Anterior cingulate cortex (tissue), 58 donors: ENCODE results near the gene DPP6.

Experiments used
- DNase-seq, 58 donors: peaks; one replicate each; lab custom pipeline; 2025; lab: John Stamatoyannopoulos, UW

The DPP6 gene

GRCh38 chr7:154387252-154387651 is 335.1 kb downstream of the DPP6 start:
- DNase-seq: no peak

- no peak for DNase-seq
Observed at GRCh38 chr7:154388412-154388811, 336.2 kb downstream of the DPP6 start.

- DNase-seq: no peak
Observed at GRCh38 chr7:154388999-154389398, 336.8 kb downstream of the DPP6 start.

- peak in 14 of 58 donors; percentile 9 to 55 (median 29) for DNase-seq
Observed at GRCh38 chr7:154390961-154391360, 338.8 kb downstream of the DPP6 start.

GRCh38 chr7:154394804-154395203 is 342.6 kb downstream of the DPP6 start:
- no peak for DNase-seq

GRCh38 chr7:154406312-154406711 is 354.1 kb downstream of the DPP6 start:
- no peak for DNase-seq

GRCh38 chr7:154409703-154410311 is 357.6 kb downstream of the DPP6 start:
- peak in 2 of 58 donors; percentile 10 to 23 for DNase-seq

GRCh38 chr7:154412105-154412504 is 359.9 kb downstream of the DPP6 start:
- no peak for DNase-seq

GRCh38 chr7:154415709-154416399 is 363.7 kb downstream of the DPP6 start:
- peak in 1 of 58 donors; percentile 19 for DNase-seq

- no peak for DNase-seq
Observed at GRCh38 chr7:154416714-154417113, 364.5 kb downstream of the DPP6 start.

GRCh38 chr7:154419344-154419743 is 367.1 kb downstream of the DPP6 start:
- DNase-seq: peak in 8 of 58 donors; percentile 6 to 47 (median 24)

GRCh38 chr7:154423231-154423630 is 371.0 kb downstream of the DPP6 start:
- peak in 4 of 58 donors; percentile 14 to 46 (median 22) for DNase-seq

GRCh38 chr7:154424350-154424749 is 372.2 kb downstream of the DPP6 start:
- DNase-seq: no peak

- DNase-seq: no peak
Observed at GRCh38 chr7:154425271-154425670, 373.1 kb downstream of the DPP6 start.

GRCh38 chr7:154426778-154427177 is 374.6 kb downstream of the DPP6 start:
- DNase-seq: no peak

- peak in 15 of 58 donors; percentile 7 to 80 (median 41) for DNase-seq
Observed at GRCh38 chr7:154427533-154427932, 375.3 kb downstream of the DPP6 start.

- DNase-seq: no peak
Observed at GRCh38 chr7:154429666-154430404, 377.6 kb downstream of the DPP6 start.

- no peak for DNase-seq
Observed at GRCh38 chr7:154430640-154431039, 378.4 kb downstream of the DPP6 start.

GRCh38 chr7:154431045-154431444 is 378.8 kb downstream of the DPP6 start:
- no peak for DNase-seq

GRCh38 chr7:154433632-154434598 is 381.7 kb downstream of the DPP6 start:
- DNase-seq: no peak
